Left lung (tissue), 10 donors: ENCODE data around the gene PPIL6. TPM values are rescaled to one million over a fixed set of nuclear protein-coding genes. Genes with fewer than 3 reads are reported as not detected.
A peak's percentile ranks its signal among the peaks of the same experiment; 100 is the strongest.

Source experiments
- ATAC-seq: fragments of 200-7000 bp; cut with Tn5 transposase; one replicate; pipeline ENCODE4 v1.9.1; 2020; ENCODE audit warnings: moderate library complexity
- DNase-seq, 4 donors: peaks; one replicate each; pipeline ENCODE4 v3.0.0-alpha.2; 2013 to 2020
- H3K27ac ChIP-seq, 2 donors: fragments of 200-600 bp; sonication (generic) in 1 of 2; one replicate each; pipeline versions ENCODE4 v1.5.0 to v1.8.0; 2020 to 2021
- H3K27me3 ChIP-seq, 2 donors: fragments of 200-600 bp; sonication (generic) in 1 of 2; one replicate each; pipeline versions ENCODE4 v1.5.0 to v1.8.0; 2020 to 2021
- H3K36me3 ChIP-seq, 2 donors: fragments of 200-600 bp; sonication (generic) in 1 of 2; one replicate each; pipeline versions ENCODE4 v1.5.0 to v1.8.0; 2020 to 2021
- H3K4me1 ChIP-seq, 2 donors: fragments of 200-600 bp; one replicate each; pipeline ENCODE4 v1.8.0; 2021
- H3K4me3 ChIP-seq, 2 donors: fragments of 200-600 bp; sonication (generic) in 1 of 2; one replicate each; pipeline versions ENCODE4 v1.5.0 to v1.8.0; 2020 to 2021; ENCODE audit warnings: mild to moderate bottlenecking in 1 of 2
- H3K9me3 ChIP-seq, 2 donors: fragments of 200-600 bp; sonication (generic) in 1 of 2; one replicate each; pipeline versions ENCODE4 v1.5.0 to v1.8.0; 2020 to 2021
- intact Hi-C, 2 donors: fragments of 100-400 bp; cut with DNase I; formaldehyde crosslinking; loops; one replicate each; pipeline versions ENCODE4 v1.11.2 to v1.14.2; 2022
- polyA plus RNA-seq, 6 donors: library from polyadenylated mRNA; unstranded; fragments of 120-200 nt; gene quantifications; one replicate each; pipeline ENCODE4 v1.2.1, GENCODE V29; 2013; ENCODE audit not compliant: insufficient read length in 6 of 6
- total RNA-seq, 2 donors: library from RNA; stranded (reverse); fragmentation: NEBNext Ultra II Directional; extraction: Animal tissue kit (Norgen Biotek cat#: 25700); gene quantifications; one replicate each; pipeline ENCODE4 v1.2.1, GENCODE V29; 2021
- TF ChIP-seq, protein P1 (sequence below), 2 donors: fragments of 200-600 bp; sonication (generic) in 1 of 2; IDR thresholded peaks; one replicate each; pipeline versions ENCODE4 v1.5.0 to v1.8.0; 2021; ENCODE audit warnings: antibody characterized with exemption in 2 of 2
- donor health status: DM: no; HTN: yes; CAD: no.
- donor health status: DM: no; HTN: no; CAD: no.

The PPIL6 gene
- total and polyA plus RNA-seq, 8 donors = 4.5 to 15.1 (median 9.9) TPM

DNA sequence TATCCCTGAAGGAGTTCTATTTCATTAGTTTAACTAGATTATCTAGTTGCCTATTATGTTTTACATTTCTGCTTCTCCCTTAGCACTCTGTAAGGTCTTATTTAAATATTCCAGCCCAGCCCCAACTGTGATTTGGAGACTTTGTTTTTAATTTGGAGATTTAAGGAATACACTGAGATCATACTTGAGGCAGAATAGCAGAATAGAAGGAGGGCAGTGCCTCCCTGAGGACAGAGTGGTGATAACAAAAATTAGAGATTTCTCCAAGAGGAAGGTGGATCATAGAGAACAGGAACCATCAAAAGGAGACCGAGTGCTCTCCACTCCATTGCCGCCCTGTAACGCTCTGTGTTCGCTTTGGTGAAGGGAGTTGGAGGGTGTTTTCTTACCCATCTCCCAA lies 43.4 kb downstream of the PPIL6 start:
- Histone ChIP-seq H3K36me3 (no peaks in the 10 kb centered on the region), H3K27me3 (no peaks in the 10 kb centered on the region), H3K4me3 (no peak overlapping the region), H3K4me1 (no peaks in the 10 kb centered on the region), H3K9me3 (no peaks in the 10 kb centered on the region), H3K27ac (no peak overlapping the region)
- TF ChIP-seq, protein P1, sequence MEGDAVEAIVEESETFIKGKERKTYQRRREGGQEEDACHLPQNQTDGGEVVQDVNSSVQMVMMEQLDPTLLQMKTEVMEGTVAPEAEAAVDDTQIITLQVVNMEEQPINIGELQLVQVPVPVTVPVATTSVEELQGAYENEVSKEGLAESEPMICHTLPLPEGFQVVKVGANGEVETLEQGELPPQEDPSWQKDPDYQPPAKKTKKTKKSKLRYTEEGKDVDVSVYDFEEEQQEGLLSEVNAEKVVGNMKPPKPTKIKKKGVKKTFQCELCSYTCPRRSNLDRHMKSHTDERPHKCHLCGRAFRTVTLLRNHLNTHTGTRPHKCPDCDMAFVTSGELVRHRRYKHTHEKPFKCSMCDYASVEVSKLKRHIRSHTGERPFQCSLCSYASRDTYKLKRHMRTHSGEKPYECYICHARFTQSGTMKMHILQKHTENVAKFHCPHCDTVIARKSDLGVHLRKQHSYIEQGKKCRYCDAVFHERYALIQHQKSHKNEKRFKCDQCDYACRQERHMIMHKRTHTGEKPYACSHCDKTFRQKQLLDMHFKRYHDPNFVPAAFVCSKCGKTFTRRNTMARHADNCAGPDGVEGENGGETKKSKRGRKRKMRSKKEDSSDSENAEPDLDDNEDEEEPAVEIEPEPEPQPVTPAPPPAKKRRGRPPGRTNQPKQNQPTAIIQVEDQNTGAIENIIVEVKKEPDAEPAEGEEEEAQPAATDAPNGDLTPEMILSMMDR (IDR thresholded peaks at IDR 0.05) = peak in 1 of 2 donors; percentile 21
- intact Hi-C loops = no loop called here
- ATAC-seq (peak; percentile 68), DNase-seq (peak in 1 of 4 donors; percentile 27)

DNA sequence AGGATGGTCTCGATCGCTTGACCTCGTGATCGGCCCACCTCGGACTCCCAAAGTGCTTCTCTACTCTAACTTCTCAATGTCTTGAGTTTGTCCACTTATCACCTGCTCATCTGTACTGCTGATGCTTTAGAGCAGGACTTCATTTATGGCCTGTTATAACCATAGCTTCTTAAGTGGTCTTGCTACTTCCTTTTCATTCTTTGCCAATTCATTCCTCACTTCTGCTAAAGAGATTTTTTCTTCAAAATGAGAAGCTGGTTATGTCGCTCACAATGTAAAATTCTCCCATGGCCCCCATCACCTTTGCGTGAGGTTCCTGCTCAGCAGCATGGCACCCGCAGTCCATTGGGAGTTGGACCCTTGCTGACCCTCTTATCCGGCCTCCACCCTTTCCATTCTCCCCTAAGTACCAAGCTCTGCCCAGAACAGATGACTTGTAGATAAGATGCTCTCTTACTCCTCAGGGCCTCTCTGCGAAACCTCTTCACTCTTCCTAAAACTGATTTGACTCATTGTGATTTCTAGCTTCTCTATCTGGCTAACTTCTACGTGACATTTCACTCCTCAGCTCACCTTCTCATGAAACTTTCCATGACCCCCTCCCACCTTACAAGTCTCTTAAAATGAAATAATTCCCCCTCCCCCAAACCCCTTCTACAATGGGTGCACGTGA lies 44.2 kb downstream of the PPIL6 start:
- no peaks in the 10 kb centered on the region for H3K4me1 ChIP-seq
- no peak overlapping the region for H3K4me3 ChIP-seq
- intact Hi-C loops = no loop called here

GRCh38 chr6:109393886-109394281 lies 46.5 kb downstream of the PPIL6 start:
- DNase-seq (no peak), ATAC-seq (peak; percentile 19)
- Histone ChIP-seq H3K27me3 (no peaks in the 10 kb centered on the region), H3K27ac (no peak overlapping the region), H3K4me3 (no peak overlapping the region), H3K4me1 (peaks cover 0 to 8% of the 10 kb centered on the region in 2 donors), H3K9me3 (no peaks in the 10 kb centered on the region), H3K36me3 (no peaks in the 10 kb centered on the region)
- intact Hi-C loops = no loop called here
- TF ChIP-seq, protein P1 (IDR thresholded peaks at IDR 0.05) = no peak

More for the DNA sequence above, 44.2 kb downstream of the PPIL6 start:
- Histone ChIP-seq H3K36me3 (no peaks in the 10 kb centered on the region), H3K9me3 (no peaks in the 10 kb centered on the region), H3K27me3 (no peaks in the 10 kb centered on the region), H3K27ac (no peak overlapping the region)
- ATAC-seq = no peak
- DNase-seq = no peak
- TF ChIP-seq, protein P1 (IDR thresholded peaks at IDR 0.05) = no peak

- Histone ChIP-seq H3K36me3 (no peaks in the 10 kb centered on the region), H3K27ac (no peak overlapping the region), H3K4me1 (peaks cover 0 to 8% of the 10 kb centered on the region in 2 donors), H3K27me3 (no peaks in the 10 kb centered on the region), H3K9me3 (no peaks in the 10 kb centered on the region), H3K4me3 (no peak overlapping the region)
- TF ChIP-seq, protein P1 (IDR thresholded peaks at IDR 0.05) = no peak
- ATAC-seq = no peak
- no peak for DNase-seq
- intact Hi-C loops = no loop called here
Measured at GRCh38 chr6:109393157-109393885, 47.1 kb downstream of the PPIL6 start.

DNA sequence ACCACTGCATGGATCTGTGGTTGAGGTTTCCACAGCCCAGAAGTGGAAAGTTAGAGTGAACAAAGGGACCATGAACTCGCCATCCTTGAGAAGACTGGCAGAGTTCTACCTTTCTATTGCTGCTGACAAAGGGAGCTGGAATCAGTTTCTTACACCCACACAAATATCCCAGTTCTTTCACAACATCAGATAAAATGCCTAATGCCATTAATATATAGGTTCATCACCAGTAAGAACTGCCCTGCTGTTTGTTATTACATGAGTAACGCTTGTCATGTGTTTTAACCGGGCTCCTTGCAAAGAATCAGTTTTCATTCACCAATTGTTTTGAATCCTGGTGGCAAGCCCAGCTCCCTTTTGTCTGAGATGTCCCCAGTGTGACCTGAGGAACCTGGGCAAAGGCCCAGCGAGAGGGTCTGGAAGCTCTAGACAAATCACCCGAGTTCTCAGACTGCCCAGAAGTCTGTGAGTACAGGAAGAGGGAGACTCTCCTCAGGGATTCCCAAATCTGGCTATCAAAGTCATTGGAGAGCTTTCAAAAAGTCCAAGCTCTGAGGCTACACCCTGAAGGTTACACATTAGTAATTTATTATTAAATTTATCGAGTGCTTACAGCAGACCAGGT lies 50.7 kb downstream of the PPIL6 start:
- Histone ChIP-seq H3K4me3 (no peak overlapping the region), H3K36me3 (no peaks in the 10 kb centered on the region), H3K27ac (no peak overlapping the region), H3K4me1 (peaks cover under 1 to 16% of the 10 kb centered on the region in 2 donors), H3K27me3 (no peaks in the 10 kb centered on the region), H3K9me3 (no peaks in the 10 kb centered on the region)
- TF ChIP-seq, protein P1 (IDR thresholded peaks at IDR 0.05) = no peak
- ATAC-seq (no peak), DNase-seq (no peak)
- intact Hi-C loops = loop anchor here in 1 of 2 donors (10.0 kb wide), 1 partner anchor 205 kb away; no protein-coding TSS in a partner anchor
